ENCODE data around the gene TSPAN12. TPM values are rescaled to one million over a fixed set of nuclear protein-coding genes. Genes with fewer than 3 reads are reported as not detected.

Gene TSPAN12
- total and polyA plus RNA-seq, 7 experiments from 2014 or later = not detected

- ChIA-PET POLR2A (no interaction called here), CTCF (no interaction called here)
- intact Hi-C loops (cut with micrococcal nuclease) = no loop called here
- Histone ChIP-seq H3K9me3 (ENCODE audit: control insufficient read depth in 2 of 3, low read length in 3 of 3) (no peaks in the 10 kb centered on the region), H3K27me3 (ENCODE audit: control insufficient read depth in 2 of 2, insufficient read depth in 2 of 2, low read length in 2 of 2) (no peaks in the 10 kb centered on the region), H3K27ac (ENCODE audit: low read depth, low read length) (no peak overlapping the region), H3K4me3 (ENCODE audit: low read length) (no peak overlapping the region), H3K36me3 (ENCODE audit: control insufficient read depth in 2 of 3, insufficient read depth in 3 of 3, low read length in 3 of 3) (no peaks in the 10 kb centered on the region), H3K4me1 (ENCODE audit: control insufficient read depth in 2 of 2, insufficient read depth in 2 of 2, low read length in 2 of 2) (no peaks in the 10 kb centered on the region)
- Mint-ChIP-seq H3K27ac (no peak overlapping the region), H3K27me3 (peaks cover 12 to 46% (median 31%) of the 10 kb centered on the region in 5 donors), H3K9me3 (peaks cover 0 to 5% (median 0%) of the 10 kb centered on the region in 11 donors), H3K36me3 (no peaks in the 10 kb centered on the region), H3K4me1 (no peaks in the 10 kb centered on the region), H3K4me3 (no peak overlapping the region)
- ATAC-seq = no peak
- no peak for DNase-seq
Observed at GRCh38 chr7:120825152-120825551, 32.8 kb downstream of the TSPAN12 start.

- CTCF ChIA-PET = no interaction called here
- POLR2A ChIA-PET = no interaction called here
- no peak overlapping the region for H3K4me3 ChIP-seq (ENCODE audit: low read length)
Observed at GRCh38 chr7:120819861-120820260, 38.1 kb downstream of the TSPAN12 start.

GRCh38 chr7:120817851-120818250 lies 40.1 kb downstream of the TSPAN12 start:
- Mint-ChIP-seq H3K36me3 (no peaks in the 10 kb centered on the region), H3K27ac (no peak overlapping the region), H3K9me3 (peaks cover 0 to 3% (median 0%) of the 10 kb centered on the region in 11 donors), H3K4me3 (no peak overlapping the region), H3K4me1 (no peaks in the 10 kb centered on the region), H3K27me3 (peaks cover 13 to 49% (median 44%) of the 10 kb centered on the region in 5 donors)
- Histone ChIP-seq H3K36me3 (ENCODE audit: control insufficient read depth in 2 of 3, insufficient read depth in 3 of 3, low read length in 3 of 3) (no peaks in the 10 kb centered on the region), H3K27me3 (ENCODE audit: control insufficient read depth in 2 of 2, insufficient read depth in 2 of 2, low read length in 2 of 2) (no peaks in the 10 kb centered on the region), H3K27ac (ENCODE audit: low read depth, low read length) (no peak overlapping the region), H3K4me3 (ENCODE audit: low read length) (no peak overlapping the region), H3K4me1 (ENCODE audit: control insufficient read depth in 2 of 2, insufficient read depth in 2 of 2, low read length in 2 of 2) (no peaks in the 10 kb centered on the region), H3K9me3 (ENCODE audit: control insufficient read depth in 2 of 3, low read length in 3 of 3) (no peaks in the 10 kb centered on the region)
- no peak for ATAC-seq
- POLR2A ChIA-PET = interaction anchor here (0.7 kb wide), 1 partner anchor 14 kb away, joined by 3 read pairs; no protein-coding TSS in a partner anchor
- intact Hi-C loops (cut with micrococcal nuclease) = no loop called here
- DNase-seq = no peak
- CTCF ChIA-PET = no interaction called here

More at GRCh38 chr7:120819861-120820260, 38.1 kb downstream of the TSPAN12 start:
- ATAC-seq (no peak), DNase-seq (no peak)
- Histone ChIP-seq H3K9me3 (ENCODE audit: control insufficient read depth in 2 of 3, low read length in 3 of 3) (no peaks in the 10 kb centered on the region), H3K36me3 (ENCODE audit: control insufficient read depth in 2 of 3, insufficient read depth in 3 of 3, low read length in 3 of 3) (no peaks in the 10 kb centered on the region), H3K27me3 (ENCODE audit: control insufficient read depth in 2 of 2, insufficient read depth in 2 of 2, low read length in 2 of 2) (no peaks in the 10 kb centered on the region), H3K27ac (ENCODE audit: low read depth, low read length) (no peak overlapping the region), H3K4me1 (ENCODE audit: control insufficient read depth in 2 of 2, insufficient read depth in 2 of 2, low read length in 2 of 2) (no peaks in the 10 kb centered on the region)
- Mint-ChIP-seq H3K4me1 (no peaks in the 10 kb centered on the region), H3K27ac (no peak overlapping the region), H3K9me3 (peaks cover 0 to 3% (median 0%) of the 10 kb centered on the region in 11 donors), H3K27me3 (peaks cover 13 to 44% (median 36%) of the 10 kb centered on the region in 5 donors), H3K36me3 (no peaks in the 10 kb centered on the region), H3K4me3 (no peak overlapping the region)
- intact Hi-C loops (cut with micrococcal nuclease) = no loop called here

- Mint-ChIP-seq H3K36me3 (no peaks in the 10 kb centered on the region), H3K9me3 (peaks cover 0 to 3% (median 0%) of the 10 kb centered on the region in 11 donors), H3K27ac (no peak overlapping the region)
Observed at GRCh38 chr7:120814253-120814939, 43.5 kb downstream of the TSPAN12 start.

GRCh38 chr7:120813546-120814252 lies 44.2 kb downstream of the TSPAN12 start:
- Histone ChIP-seq H3K27me3 (ENCODE audit: control insufficient read depth in 2 of 2, insufficient read depth in 2 of 2, low read length in 2 of 2) (no peaks in the 10 kb centered on the region), H3K9me3 (ENCODE audit: control insufficient read depth in 2 of 3, low read length in 3 of 3) (no peaks in the 10 kb centered on the region), H3K4me3 (ENCODE audit: low read length) (no peak overlapping the region), H3K36me3 (ENCODE audit: control insufficient read depth in 2 of 3, insufficient read depth in 3 of 3, low read length in 3 of 3) (no peaks in the 10 kb centered on the region), H3K4me1 (ENCODE audit: control insufficient read depth in 2 of 2, insufficient read depth in 2 of 2, low read length in 2 of 2) (no peaks in the 10 kb centered on the region), H3K27ac (ENCODE audit: low read depth, low read length) (no peak overlapping the region)
- Mint-ChIP-seq H3K4me3 (no peak overlapping the region), H3K27me3 (peaks cover 9 to 35% (median 25%) of the 10 kb centered on the region in 5 donors), H3K4me1 (no peaks in the 10 kb centered on the region), H3K9me3 (peaks cover 0 to 3% (median 0%) of the 10 kb centered on the region in 11 donors), H3K36me3 (no peaks in the 10 kb centered on the region), H3K27ac (no peak overlapping the region)
- ChIA-PET POLR2A (no interaction called here), CTCF (no interaction called here)
- DNase-seq (no peak), ATAC-seq (no peak)
- intact Hi-C loops (cut with micrococcal nuclease) = no loop called here

More at GRCh38 chr7:120814253-120814939, 43.5 kb downstream of the TSPAN12 start:
- peaks cover 9 to 35% (median 24%) of the 10 kb centered on the region in 5 donors for H3K27me3 Mint-ChIP-seq
- POLR2A ChIA-PET = no interaction called here
- no peak overlapping the region for H3K4me3 Mint-ChIP-seq
- no peak overlapping the region for H3K27ac ChIP-seq (ENCODE audit: low read depth, low read length)
- CTCF ChIA-PET = no interaction called here
- H3K27me3 ChIP-seq (ENCODE audit: control insufficient read depth in 2 of 2, insufficient read depth in 2 of 2, low read length in 2 of 2) = no peaks in the 10 kb centered on the region
- intact Hi-C loops (cut with micrococcal nuclease) = no loop called here
- ATAC-seq (no peak), DNase-seq (no peak)
- H3K36me3 ChIP-seq (ENCODE audit: control insufficient read depth in 2 of 3, insufficient read depth in 3 of 3, low read length in 3 of 3) = no peaks in the 10 kb centered on the region
- no peaks in the 10 kb centered on the region for H3K9me3 ChIP-seq (ENCODE audit: control insufficient read depth in 2 of 3, low read length in 3 of 3)
- no peaks in the 10 kb centered on the region for H3K4me1 ChIP-seq (ENCODE audit: control insufficient read depth in 2 of 2, insufficient read depth in 2 of 2, low read length in 2 of 2)
- H3K4me1 Mint-ChIP-seq = no peaks in the 10 kb centered on the region
- H3K4me3 ChIP-seq (ENCODE audit: low read length) = no peak overlapping the region

- intact Hi-C loops (cut with micrococcal nuclease) = no loop called here
- no peak overlapping the region for H3K4me3 ChIP-seq (ENCODE audit: low read length)
- no peaks in the 10 kb centered on the region for H3K27me3 ChIP-seq (ENCODE audit: control insufficient read depth in 2 of 2, insufficient read depth in 2 of 2, low read length in 2 of 2)
- no peak overlapping the region for H3K27ac ChIP-seq (ENCODE audit: low read depth, low read length)
- no peaks in the 10 kb centered on the region for H3K4me1 ChIP-seq (ENCODE audit: control insufficient read depth in 2 of 2, insufficient read depth in 2 of 2, low read length in 2 of 2)
- Mint-ChIP-seq H3K4me1 (no peaks in the 10 kb centered on the region), H3K9me3 (peaks cover 0 to 3% (median 0%) of the 10 kb centered on the region in 11 donors), H3K27me3 (peaks cover 9 to 34% (median 23%) of the 10 kb centered on the region in 5 donors), H3K27ac (no peak overlapping the region), H3K36me3 (no peaks in the 10 kb centered on the region), H3K4me3 (no peak overlapping the region)
- H3K9me3 ChIP-seq (ENCODE audit: control insufficient read depth in 2 of 3, low read length in 3 of 3) = no peaks in the 10 kb centered on the region
- no peak for DNase-seq
- ATAC-seq = no peak
- no peaks in the 10 kb centered on the region for H3K36me3 ChIP-seq (ENCODE audit: control insufficient read depth in 2 of 3, insufficient read depth in 3 of 3, low read length in 3 of 3)
- CTCF ChIA-PET = no interaction called here
- POLR2A ChIA-PET = no interaction called here
Observed at GRCh38 chr7:120813089-120813488, 44.9 kb downstream of the TSPAN12 start.
